ENCODE measurements around the gene TOM1L2.

Gene TOM1L2

DNA sequence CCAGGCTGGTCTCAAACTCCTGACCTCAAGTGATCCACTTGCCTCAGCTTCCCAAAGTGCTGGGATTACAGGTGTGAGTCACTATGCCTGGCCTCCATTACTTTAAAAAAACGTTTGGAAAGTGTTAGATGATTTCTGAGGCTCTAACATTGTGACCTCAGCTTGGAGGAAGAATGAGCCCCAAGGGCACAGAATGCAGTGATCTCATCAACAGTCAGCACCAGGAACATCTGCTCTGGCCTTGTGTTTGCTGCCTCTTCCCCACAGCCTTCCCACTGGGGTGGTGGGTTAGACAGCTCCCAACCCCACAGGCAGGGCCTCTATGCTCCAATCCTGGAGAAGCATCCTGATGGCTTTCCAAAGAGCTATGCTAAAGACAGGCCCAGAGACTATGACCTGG, 97.7 kb downstream of the TOM1L2 start:
- DNase-seq (ENCODE audit: low read depth): no peak

DNA sequence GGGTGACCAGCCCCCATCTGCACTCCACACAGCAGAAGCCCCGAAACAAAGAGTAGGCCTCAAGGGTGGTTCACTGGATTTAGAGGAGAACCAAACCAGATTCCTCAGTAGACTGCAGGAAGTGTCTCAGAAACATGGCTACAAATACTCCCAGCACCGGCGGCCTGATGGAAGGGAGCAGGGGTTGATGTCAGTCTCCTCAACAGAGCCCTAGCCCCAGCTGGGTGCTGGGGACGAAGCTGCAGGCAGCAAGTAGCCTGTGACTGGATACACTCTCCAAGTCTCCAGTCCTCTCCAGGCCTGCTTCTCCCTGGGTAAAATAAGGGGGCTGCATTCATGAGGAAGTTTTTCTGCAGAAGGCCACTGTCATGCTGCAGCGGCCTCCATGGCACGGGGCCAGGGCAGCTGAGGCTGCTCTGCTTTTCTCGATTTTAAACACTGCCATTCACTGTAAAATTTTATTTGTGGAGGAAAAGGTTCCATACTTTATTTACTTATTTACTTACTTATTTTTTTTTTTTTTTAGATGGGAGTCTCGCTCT, 98.7 kb downstream of the TOM1L2 start:
- no peak for DNase-seq (ENCODE audit: low read depth)

DNA sequence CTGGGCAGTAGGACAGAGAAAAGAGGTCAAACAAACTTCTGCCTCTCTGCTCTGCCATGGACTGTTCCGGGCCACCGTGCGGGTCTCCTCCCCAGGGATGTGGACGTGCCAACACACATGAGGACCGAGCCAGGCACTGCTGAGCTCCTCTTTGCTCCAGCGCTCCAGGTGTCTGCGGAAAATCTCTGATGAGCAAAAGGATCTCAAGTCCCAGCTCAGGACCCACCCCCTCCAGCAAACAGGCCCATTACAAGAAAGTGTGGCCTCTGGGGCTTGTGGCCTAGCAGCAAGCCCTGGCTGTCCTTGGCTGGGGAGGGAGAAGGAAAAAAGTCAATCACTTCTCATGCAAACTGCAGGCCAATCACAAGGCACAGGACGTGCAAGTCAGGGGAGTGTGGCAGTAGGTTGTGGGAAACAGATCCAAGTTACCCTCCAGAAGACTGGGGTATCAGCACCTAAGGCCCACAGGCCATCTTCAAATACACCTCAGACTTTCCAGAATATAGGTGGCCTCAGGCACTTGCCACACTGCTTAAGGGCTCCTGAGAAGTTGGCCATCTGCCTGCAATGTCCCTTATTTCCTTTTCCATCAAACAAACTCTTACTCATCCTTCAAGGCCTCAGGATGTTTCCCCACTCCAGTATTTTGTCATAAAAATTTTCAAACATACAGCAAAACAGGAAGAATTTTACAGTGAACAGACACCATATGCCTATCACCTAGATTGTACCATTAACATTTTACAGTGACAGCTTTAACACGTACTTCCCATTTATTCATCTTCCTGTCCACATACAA, 99.5 kb downstream of the TOM1L2 start:
- DNase-seq (ENCODE audit: low read depth): no peak

DNA sequence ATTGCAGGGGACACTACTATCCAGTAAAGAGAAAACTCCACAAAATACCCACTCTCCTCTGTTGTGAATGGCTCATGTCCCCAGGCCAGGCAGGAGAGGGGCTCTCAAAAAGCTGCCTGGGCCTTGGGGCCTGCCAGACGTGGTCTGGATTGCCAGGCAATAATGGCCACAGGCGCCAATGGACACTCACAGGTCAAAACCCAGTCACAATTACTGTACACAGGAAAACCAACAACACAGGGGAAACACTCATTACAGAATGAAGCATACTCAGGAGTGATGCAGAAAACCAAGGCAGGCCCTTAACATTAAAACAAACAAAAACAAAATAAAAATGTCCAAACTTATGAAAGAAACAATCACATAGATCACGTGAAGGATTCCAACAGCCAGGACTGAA, 100.3 kb downstream of the TOM1L2 start:
- no peak for DNase-seq (ENCODE audit: low read depth)

DNA sequence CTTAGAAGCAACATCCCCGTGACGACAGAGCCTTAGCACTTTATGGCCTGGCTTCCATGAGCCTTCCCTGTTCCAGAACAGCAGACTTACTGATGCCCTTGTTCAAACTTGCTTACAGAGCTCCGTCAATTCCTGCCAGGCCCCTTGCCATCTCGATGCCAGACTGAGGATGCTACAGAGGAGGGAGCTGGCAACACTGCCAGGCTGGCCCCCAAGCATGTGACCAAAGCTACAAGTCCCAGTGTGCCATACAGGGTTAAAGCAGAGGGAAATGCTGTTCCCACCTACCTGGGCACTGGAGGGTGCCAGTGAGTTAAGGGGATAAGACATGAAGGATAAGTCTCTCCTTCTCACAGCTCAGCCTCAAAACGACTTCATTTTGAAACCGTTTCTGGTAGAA, 102.0 kb downstream of the TOM1L2 start:
- DNase-seq (ENCODE audit: low read depth): no peak

DNA sequence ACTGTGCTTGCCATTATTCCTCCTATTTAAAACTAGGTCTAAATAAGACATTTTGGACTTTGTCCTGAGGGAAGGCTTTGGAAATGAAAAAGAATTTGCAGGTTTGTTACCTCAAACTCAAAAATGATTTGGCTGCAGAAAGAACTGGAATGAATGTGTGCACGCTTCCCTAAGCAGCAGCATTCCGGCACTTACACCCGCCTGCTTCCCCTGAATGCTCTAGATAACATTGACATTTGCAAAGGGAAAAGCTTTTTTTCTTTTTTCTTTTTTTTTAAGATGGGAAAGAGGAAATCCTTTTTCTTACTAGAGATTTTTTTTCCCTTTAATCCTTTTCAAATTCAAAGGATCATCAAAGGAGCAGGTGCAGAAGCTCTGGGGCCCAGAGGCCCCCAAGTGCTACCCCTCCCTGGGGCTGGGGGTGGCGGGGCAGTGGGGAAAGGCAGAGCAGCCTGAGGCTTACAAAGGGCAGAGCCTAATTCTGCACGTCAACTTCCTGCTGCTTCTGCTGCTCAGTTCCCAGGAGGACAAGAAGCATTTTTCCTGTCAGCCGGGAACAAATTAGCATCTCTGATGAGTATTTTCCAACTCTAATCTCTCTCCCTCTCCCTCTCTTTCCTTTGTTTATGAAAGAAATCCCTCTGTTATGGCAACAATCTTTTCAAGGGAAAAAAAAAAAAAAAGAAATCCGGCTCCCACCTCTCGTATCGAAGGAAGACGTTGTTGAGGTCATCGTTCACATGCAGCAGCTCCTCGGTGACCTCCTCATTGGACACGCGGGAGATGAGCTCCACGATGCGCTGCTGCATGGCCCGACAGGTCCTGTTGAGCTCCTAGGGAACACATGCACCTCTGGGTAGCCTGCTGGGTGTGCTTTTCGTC, 103.3 kb downstream of the TOM1L2 start:
- DNase-seq (ENCODE audit: low read depth): no peak

DNA sequence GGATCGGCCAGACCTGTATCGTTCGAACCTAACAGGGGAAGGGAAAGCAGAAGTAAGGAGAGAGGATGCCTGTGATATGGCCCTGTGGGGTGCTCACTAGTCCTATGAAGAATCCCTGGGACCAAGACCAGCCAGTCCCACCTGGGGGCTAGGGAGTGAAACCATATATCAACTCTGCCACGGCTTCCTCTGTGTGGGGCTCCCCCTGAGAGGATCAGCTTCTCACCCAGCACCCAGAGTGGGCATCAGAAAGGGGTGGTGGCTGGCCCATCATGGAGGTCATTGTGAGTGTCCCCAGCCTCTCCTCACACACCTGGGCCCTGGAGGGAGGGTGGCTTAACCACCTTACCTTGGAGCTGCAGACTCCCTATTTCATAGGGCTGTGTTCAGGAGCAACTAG, 105.3 kb downstream of the TOM1L2 start:
- no peak for DNase-seq (ENCODE audit: low read depth)

DNA sequence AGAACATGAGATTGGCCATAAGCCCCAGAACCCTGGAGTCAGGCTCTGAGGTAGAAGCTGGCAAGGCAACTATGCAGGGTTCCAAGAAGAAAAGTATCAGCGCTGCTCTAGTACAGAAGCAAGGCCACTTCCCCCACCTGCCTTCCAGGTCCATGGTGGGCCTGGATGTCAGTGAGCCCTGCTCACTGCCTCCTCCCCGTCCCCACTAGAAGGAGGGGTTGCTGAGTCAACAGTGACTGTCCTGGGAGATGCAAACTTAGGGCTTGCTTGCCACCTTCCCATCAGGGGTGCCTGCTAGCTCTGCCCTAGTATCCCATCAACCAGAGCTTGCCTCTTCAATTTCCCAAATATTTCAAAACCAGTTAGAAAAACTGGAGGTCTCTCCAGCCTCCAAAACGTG, 105.8 kb downstream of the TOM1L2 start:
- no peak for DNase-seq (ENCODE audit: low read depth)

DNA sequence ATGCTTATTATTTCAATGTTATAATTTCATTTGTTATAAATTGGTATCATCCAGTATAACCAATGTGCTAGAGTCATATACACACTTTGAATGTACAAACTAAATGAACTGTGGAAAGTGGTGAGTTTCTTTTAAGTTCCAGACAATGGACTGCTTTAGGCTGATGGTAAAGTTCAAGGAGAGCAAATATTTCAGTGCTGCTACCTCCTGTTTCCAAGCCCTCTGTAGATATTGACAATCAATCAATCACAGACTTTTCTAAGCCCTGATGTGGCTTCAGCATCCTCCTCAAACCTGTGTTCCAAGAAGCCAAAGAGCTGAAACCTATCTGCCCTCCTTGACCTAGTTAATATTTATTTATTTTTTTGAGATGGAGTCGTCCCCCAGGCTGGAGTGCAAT, 107.2 kb downstream of the TOM1L2 start:
- no peak for DNase-seq (ENCODE audit: low read depth)

DNA sequence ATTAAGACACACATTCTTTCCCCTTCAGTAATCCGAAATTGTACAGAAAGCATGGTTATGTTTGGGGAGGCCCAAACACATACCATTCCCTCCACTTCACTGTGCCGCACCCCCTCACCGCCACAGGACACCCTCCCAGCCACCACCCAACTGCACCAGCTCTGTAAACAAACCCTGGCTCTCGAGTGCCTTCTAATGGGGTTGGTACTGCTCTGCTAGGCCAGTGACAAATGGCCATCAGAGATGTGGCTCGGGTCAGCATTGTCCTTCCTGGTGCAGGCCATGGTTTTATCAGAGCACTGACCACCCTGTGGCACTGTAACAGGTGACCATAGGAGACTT, 111.5 kb downstream of the TOM1L2 start:
- no peak for DNase-seq (ENCODE audit: low read depth)

DNA sequence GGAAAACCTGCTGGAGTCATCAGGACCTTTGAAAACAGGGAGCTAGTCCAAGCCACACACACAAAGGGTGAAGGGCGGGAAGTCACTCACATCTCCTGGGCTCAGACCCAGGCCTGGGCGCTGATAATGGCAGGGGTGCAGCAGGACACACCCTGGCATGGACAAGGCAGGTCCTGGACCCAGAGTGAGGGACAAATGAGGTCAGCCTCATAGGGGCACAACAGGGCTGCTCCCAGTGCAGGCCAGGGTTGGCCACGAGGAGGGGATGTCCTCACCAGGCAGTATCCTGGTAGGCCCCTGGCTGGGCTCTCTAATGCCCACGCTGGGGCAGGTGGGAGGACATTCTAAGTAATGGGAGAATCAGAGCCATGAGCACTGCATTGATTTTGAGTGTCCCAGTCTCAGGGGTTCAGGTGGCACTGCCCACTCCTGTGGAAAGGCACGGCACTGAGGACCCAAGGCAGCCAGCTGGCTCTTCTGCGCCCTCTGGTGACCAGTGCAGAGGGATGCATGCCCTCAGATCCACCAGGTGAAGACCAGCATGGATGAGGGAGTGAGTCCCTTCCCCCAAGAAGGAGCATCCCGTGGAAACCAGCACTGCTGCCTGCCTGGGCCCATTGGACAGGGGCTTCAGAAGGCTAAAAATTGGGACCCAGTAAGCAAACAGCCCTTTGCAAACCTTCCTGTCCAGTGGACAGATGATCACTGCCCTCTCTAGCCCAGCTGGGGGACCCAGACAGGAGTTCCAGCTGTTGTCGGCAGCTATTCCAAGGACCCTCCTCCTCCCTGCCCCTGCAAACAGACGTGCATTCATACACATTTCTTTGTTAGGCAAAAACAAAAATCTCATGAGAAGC, 112.1 kb downstream of the TOM1L2 start:
- no peak for DNase-seq (ENCODE audit: low read depth)

DNA sequence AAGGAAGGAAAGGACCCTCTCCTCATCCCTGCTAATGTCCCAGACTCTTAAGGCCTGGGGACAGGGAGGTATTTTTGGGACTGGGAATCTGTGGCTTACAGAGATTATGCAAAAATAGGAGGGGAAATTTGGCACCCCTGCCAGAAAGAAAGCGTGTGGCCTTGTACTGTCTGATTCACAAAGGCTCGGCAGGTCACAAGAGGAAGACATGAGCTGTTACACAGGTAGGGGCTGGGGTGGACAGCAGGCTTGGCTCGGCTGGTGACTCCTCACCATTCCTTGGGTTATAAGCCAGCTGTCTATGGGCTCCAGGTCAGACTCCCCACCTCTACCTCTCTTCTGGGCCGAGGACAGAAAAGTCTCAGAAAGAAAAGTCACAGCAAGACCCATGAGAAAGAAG, 114.7 kb downstream of the TOM1L2 start:
- no peak for DNase-seq (ENCODE audit: low read depth)

DNA sequence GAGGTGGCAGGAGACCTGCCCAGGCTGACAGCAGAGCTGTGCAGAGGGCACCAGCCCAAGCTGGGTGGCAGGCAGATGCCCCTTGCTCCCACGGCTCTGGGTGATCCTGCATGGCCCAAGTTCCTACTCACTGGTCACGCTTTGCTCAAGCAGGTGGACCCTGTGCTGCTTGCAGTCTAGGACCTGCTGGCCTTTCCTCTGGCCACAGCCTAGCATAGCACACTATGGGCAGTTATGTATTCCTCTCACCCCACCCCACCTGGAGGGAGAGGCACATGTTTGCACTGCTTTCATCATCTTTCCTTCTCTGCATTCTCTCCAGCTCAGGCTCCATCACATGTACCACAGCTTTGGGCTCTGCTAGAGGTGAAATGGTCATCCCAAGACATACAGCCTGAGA, 115.8 kb downstream of the TOM1L2 start:
- no peak for DNase-seq (ENCODE audit: low read depth)

DNA sequence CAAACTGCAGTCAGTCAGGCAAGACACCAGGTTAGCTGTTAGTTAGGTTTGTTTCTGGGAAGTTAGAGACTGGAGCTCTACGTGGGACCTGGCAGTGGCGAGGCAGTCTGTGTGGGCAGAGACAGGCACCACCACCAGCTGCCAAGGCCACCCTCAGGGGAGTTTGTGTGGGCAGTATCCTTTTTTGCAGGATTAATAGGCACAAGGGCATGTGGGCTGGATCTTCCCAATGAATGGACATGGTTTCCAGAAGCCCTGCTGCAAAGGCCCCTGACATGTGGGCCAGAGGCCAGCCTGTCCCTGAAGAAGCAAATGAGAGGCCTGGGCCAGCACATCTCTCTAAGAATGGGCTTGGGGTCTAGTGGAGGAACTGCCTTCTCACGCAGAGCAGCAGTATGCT, 116.2 kb downstream of the TOM1L2 start:
- DNase-seq (ENCODE audit: low read depth): no peak

DNA sequence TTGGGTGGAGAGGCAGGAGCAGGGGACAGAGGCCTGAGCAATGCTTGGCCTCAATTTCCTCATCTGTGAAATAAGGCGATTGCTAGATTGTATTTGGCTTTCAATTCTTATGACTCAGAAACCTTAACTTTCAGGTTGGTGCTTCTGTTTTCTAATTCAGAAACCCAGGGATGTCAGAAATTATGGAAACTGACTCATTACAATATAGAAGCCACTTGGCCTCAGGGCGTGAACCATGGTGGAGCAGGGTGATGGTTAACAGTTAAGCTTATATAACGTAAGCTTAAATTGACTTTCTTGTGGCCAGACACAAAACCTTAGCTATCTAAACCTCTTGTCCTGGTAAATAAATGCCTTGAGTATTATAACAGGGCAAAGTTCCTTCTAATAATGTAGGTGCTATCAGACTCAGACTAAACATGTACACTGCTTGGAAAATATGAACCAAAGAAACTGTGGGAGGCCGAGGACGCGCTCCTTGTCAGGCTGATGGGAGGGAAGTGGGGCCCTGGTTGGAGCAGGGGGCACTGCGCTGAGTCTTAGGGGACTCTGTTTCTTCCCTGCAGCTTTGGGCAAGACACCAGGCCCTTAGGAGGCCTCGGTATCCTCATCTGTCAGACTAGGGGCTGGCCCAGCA, 118.3 kb downstream of the TOM1L2 start:
- no peak for DNase-seq (ENCODE audit: low read depth)

DNA sequence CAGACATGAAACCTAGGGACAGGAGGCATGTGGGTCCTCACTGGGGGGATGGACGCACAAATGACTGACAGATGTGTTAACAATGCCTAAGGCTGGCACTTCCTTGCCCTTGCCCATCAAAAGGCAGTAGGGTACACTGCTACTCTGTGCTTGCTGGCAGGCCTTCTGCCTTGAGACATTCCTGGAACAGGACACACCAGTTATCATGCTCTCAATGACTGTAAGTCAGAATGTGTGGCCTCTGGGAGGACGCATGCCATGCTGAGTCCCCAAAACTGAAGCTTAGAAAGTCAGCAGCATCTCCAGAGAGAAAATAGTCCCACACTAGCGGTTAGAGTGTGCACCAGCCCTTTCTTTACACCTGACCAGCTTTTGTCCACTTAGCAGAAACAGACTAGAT, 119.3 kb downstream of the TOM1L2 start:
- no peak for DNase-seq (ENCODE audit: low read depth)

DNA sequence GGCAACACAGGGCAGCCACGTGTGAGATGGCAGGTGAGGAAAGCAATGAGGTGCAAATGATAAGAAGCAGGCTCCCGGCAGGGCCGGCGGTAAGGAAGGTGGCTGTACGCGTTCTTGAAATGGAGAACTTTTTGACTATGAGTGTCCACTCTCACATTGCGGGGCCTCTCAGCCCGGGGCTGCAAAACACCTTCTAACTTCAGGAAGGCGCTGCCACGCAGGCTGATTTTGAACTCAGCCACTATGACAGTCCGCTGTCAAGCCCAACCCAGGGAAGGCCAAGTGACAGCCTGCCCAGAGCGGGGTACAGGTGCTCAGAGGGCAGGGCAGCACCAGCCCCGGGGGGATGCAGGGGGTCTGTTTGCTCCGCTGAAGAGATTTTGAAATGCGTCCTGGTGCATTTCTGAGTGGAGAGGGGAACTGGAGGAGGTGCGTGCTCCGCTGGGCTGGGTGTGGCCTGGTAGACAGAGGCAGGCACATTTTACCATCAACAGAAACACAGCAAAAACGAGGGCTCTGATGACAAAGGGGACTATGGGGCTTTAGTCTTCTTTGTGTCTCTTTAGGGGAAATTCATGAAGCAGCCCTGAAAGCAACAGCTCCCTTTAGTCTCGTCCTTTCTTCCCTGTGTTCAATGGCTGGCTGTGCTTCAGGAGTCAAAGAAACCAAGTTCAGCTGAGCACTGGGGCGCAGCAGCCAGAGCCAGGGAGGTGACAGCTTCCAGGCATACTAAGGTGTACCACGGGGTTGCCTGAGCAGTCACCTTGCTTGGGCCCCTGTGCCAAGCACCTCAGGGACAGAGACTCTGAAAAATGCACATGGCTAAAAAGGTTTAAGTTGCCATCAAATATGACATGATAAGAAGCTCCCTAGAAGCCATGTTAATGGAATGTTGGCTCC, 120.8 kb downstream of the TOM1L2 start:
- no peak for DNase-seq (ENCODE audit: low read depth)

DNA sequence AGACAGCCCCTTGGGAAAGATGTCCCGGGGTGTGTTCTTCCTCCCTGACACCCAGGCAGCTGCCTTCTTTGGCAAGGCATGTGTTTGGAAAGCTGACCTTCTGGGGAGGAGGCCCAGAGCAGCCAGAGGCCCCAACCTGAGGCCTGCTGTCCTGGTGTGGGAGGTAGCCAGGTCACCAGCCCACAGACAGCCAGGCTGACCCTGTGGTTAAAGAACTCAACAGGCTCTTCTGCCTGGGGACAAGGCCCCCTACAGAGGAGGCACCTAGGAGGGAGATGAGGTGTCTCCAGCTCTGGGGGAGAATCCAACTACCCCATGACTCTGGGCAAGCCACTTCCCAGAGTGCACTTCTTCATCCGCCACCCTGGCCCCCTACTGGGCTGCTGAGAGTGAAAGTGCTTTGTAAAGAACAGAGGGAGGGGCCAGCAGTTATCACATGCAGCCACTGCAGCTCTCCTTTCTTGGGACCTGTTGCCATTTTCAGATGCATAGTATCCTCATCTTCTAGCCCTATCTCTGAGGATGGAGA, 122.3 kb downstream of the TOM1L2 start:
- no peak for DNase-seq (ENCODE audit: low read depth)

DNA sequence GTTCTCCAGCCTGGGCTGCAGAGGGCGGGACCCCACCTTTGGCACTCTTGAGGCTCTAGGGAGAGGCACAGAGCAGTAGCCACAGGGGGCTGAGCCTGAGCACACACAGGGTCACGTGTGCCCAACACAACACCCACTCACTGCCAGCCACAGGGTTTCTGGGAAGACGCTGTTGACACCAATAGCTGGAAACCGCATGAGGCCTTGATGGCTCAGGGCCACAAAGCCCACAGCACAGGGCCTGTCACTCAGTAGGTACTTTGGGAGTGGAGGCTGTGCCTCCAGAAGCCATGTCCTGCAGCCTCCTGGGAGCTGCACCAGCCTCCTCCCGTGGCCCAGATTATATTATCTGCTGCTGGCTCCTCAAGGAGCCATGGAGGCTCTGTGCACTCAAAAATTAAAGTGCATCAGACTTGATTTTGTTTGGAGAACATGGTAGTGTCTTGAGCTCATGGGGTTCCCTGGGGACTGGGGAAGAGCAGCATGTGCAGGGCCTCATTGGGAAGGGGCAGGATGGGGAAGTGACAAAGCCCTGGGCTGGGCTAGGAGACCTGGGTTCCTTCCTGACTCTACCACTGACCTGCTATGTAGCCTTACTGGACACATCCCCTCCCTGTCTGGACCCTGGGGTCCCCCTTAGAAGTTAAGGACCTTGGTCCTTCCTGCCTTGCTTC, 122.9 kb downstream of the TOM1L2 start:
- DNase-seq (ENCODE audit: low read depth): no peak
